ENCODE data around the gene CYP2A7.
"Not testable (repeated sequence)": the region's sequence is repeated elsewhere in the genome, so short reads cannot be mapped to it uniquely, and the experiment has no call there.

CYP2A7 gene

DNA sequence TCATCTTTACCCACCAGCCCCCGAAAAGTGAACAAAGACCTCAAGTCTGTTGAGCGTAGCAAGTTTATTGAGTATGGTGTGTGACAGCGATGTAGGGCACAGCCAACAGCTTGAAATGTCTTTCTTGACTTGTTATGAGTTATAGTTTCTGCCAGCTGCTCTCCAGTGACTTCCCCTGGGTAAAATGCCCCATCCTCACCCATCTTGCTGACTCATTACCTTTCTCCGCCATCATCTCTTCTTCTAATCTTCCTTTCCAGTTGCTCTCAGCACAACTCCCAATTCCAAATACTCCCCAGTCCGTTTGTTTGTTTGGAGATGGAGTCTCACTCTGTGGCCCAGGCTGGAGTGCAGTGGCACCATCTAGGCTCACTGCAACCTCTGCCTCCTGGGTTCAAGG, 18.5 kb upstream of the CYP2A7 start:
- not testable (repeated sequence) for DNase-seq

DNA sequence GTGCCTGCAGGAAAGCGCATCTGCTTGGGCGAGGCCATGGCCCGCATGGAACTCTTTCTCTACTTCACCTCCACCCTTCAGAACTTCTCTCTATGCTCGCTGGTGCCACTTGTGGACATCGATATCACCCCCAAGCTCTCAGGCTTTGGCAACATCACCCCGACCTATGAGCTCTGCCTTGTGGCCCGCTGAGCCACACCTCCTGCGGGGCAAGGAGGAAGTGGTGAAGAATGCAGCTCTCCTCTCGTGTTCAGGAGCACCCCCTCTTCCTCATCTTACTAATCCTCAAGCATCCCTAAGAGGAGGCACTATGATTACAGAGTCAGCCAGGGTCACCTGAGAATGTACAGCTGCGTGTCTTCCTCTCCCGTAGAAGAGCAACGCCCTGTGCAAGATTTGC, 17.9 kb upstream of the CYP2A7 start:
- not testable (repeated sequence) for DNase-seq

DNA sequence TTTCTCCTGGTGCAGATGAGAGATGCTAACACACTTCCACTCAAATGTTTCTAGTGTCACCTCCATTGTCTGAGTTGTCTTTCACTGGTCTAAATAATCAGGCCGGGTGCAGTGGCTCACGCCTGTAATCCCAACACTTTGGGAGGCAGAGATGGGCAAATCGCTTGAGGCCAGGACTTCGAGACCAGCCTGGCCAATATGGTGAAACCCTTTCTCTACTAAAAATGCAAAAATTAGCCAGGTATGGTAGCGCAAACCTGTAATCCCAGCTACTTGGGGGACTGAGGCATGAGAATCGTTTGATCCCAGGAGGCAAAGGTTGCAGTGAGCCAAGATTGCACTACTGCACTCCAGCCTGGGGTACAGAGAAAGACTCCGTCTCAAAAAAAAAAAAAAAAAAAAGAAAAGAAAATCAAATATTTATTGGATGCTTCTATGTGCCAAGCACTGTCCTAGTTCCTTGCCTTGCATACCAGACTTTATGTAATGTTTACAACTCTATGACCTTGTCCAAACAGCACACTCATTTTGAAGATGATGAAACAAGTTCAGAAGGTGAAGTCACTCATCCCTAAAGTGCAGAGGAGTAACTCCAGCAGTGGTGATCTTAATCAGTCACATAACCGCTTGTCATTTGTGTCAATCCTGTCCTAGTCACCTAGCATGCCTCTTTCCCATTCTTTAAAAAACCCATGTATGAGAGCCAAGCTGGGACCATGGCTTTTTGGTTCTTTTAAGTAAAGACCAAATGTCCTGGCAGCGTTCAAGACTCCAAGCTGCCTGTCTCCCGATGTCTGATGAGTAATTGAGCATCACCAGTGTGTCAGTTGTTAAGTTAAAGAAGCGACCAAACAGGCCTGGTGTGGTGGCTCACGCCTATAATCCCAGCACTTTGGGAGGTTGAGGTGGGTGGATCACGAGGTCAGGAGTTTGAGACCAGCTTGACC, 15.1 kb upstream of the CYP2A7 start:
- not testable (repeated sequence) for DNase-seq

DNA sequence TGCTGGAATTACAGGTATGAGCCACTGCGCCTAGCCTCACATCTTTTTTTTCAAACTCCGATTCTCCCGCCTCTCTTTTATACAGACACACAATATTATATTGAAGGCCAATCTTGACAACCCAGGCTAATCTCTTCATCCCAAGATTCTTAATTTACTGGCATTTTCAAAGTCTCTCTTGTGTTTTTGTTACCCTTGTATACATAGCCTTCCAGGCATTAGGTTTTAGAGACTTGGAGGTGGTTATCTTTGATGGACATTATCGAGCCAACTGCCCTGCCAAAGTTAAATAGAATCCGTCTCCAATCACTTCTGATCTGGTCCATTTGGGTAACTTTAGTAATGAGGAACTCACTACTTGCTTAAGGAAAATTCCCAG, 14.4 kb upstream of the CYP2A7 start:
- no peak for DNase-seq

DNA sequence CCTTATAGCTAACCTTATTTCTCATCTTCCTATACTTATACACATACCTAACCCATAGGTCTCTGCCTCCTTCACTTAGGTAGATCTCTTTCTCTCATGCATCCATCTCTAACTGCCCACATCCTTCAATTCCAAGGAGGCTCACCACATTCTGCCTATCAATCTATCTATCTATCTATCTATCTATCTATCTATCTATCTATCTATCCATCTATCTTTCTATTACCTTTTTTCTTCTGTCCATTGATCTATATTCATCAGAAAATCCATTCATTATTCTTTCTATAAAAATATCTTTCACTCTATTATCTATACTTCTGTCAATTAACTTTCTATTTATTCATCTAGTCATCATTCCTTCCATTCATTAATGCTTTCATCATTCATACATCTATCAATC, 11.1 kb upstream of the CYP2A7 start:
- no peak for DNase-seq

DNA sequence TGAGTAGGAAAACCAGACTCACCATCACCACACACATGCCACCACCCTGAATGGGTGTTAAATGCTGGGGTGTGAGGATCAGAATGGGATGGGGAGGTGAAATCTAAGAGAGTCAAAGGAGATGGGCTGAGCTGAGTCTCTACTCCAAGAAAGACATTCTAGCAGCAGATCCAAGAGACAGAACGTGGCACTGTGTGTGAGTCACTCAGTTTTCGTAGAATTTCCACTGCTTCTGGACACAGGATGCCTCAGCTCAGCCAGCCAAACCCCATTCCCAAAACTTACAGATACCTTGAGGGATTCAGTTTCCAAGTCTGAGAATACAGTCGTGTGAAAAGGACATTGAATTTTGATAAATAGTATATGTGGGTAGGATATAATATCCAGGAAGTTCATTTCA, 7.3 kb upstream of the CYP2A7 start:
- no peak for DNase-seq

DNA sequence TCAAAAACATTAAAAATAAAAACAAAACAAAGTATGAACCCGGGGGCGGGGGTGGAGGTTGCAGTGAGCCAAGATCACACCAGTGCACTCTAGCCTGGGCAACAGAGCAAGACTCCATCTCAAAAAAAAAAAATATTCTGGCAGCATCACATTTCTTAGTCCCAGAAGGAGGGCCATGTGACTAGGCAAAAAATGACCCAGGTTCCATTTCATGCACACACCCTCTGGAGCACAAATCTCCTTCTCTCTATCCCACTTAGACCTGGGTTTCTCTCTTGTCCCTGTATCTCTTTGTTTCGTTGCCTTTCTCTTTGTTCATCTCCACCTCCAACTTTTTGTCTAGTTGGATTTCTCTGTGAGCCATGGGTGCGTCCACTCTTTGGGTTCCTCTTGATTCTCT, 6.2 kb upstream of the CYP2A7 start:
- no peak for DNase-seq

DNA sequence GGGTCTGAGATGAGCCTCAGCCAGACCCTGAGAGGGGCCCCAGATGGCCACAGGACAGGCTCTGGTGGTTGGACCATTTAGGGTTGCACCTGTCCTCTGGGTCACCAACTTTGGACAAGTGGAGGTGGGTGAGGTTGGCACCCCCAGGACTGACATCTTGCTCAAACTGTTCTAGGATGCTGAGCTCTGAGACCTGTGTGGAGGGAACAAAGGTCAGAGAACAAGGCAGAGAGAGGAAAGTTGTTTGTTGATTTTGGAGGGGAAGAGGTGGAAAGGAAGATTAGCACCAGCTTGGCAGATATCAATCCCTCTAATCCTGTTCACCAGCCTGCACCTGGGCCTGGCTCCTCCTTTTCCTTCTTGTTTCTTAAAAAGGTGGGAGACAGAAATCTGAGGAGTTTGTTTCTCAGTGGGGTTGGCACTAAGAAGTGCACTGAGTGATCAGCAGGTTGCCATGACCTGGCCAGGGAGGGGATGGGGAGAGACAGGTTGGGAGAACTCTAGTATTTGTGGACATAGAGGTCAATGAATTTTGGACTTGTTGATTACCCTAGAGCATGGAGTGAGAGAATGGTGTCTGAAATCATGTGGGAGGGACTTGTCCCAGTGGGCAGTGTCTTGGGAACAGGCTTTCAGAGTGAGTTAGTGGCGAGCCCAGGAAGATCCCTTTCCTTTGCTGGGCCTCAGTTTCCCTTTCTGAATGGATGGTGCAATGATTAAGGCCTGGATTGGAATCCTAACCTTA, 2.3 kb upstream of the CYP2A7 start:
- DNase-seq = not testable (repeated sequence)

DNA sequence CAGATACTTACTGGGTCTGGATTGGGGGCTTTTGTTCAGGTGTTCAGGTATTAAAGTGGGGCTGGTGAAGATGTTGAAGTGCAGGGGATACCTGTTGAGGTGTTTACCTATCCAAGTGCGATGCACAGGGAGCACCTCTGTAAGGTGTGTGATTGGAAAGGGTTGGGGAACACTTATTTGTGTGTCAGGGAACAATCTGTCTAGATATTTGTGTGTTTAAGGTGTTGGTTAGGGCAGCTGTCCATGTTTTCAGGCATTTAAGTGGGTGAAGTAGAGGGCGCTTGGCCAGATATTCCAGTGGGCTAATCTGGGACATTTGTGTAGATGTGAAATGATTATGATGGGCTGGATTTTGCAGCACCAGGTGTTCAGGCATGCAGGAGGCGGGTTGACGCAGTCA, 2.7 kb downstream of the CYP2A7 start:
- not testable (repeated sequence) for DNase-seq

DNA sequence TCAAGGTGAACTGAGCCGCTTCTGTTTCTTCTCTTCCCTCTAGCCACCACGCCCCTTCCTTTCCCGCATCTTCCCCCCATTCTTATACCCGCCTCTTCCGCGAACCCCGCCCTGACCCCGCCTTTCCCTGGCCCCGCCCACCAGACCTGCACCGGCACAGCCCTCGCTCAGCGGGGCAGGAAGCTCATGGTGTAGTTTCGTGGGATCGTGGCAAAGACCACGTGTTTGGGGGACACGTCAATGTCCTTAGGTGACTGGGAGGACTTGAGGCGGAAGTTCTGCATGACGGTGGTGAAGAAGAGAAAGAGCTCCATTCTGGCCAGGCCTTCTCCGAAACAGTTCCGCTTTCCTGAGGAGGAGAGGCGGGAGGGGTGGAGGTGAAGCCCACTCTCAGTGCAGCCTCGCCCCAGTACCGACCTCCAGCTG, 6.5 kb downstream of the CYP2A7 start:
- DNase-seq = peak in 6 of 56 donors; percentile 1 to 14 (median 4)

DNA sequence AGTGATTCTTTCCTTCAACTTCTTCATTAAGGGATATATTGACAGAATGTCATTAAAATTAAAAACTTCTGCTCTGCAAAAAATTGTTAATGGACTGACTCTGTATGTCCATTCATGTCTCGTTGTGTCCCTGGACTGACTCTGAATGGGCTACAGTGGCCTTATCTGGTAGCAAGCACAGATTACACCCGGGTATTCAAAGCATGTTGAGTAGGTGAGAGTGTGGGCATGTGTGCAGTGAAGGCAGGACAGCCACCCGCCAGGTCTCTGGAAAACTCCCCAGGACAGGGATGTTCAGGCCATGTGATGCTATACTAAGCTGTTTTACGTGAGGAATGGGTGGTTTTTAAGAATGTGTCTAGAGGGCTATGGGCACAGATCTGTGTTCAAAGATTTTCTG, 7.2 kb downstream of the CYP2A7 start:
- DNase-seq = not testable (repeated sequence)

DNA sequence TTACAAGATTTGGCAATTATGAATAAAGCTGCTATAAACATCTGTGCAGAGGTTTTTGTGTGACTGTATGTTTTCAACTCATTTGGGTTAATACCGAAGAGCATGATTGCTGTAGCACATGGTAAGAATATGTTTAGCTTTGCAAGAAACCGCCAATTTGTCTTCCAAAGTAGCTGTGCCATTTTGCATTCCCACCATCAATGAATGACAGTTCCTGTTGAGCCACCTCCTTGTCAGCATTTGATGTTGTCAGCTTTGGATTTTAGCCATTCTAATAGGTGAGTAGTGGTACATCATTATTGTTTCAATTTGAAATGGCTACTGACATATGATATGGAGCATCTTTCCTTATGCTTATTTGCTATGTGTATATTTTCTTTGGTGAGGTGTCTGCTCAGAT, 8.2 kb downstream of the CYP2A7 start:
- DNase-seq = not testable (repeated sequence)

DNA sequence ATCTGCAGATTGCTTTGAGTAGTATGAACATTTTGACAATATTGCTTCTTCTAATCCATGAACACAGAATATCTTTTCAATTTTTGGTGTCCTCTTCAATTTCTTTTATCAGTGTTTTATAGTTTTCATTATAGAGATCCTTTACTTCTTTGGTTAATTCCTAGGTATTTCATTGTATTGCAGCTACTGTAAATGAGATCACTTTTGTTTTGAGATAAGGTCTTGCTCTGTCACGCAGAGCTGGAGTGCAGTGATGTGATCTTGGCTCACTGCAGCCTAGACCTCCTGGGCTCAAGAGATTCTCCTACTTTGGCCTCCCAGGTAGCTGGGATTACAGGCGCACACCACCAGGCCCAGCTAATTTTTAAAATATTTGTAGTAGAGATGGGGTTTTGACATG, 9.8 kb downstream of the CYP2A7 start:
- DNase-seq = no peak

DNA sequence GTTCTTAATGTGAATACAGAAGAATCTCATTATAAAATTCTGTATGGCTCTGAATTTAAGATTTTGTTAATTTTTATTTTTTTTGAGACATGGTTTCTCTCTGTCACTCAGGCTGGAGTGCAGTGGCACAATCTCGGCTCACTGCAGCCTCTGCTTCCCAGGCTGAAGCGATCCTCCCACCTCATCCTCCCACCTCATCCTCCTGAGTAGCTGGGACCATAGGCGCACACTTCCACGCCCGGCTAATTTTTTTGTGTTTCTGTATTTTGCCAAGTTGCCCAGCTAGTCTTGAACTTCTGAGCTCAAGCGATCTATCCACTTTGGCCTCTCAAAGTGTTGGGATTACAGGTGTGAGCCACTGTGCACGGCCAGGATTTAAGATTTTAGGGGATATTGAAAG, 14.3 kb downstream of the CYP2A7 start:
- no peak for DNase-seq

DNA sequence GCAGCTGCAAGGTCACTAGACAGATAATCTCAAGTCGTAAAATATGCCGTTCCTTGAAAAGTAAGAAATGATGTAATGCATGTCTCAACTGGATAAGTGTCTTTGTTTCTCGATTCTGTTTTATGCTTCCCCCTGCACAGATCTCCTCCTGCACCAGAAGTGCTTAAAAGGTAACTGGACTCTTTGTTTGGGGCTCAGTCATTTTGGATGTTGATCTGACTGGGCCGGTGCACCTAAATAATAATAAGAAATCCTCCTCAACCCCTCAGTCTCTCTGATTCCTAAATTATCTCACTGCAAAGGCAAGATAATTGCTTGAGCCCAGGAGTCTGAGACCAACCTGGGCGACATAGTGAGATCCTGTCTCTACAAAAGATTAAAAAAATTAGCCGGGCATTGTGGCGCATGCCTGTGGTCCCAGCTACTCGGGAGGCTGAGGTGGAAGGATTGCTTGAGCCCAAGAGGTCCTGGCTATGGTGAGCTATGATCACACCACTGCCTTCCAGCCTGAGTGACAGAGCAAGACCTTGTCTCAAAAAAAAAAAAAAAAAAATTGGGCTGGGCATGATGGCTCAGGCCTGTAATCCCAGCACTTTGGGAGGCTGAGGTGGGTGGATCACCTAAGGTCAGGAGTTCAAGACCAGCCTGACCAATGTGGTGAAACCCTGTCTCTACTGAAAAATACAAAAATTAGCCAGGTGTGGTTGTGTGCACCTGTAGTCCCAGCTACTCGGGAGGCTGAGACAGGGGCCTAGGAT, 17.1 kb downstream of the CYP2A7 start:
- not testable (repeated sequence) for DNase-seq

DNA sequence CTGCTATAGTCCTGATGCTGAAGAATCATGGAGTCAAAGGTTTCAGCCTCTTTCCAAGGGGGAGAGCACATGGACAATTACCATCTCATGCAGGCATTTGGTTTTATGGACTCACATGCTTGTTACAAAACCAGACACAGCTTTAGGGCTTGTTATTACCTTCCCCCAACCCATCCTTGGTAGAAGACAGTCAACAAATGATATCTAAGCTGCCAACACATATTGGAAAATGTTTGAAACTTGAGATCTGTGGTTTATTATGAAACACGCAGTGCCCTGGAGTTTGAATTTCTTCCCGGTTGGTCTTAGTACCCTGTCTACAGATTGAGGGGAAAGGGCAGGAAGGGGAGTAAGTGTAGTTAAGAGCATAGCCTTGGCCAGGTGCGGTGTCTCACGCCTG, 19.2 kb downstream of the CYP2A7 start:
- no peak for DNase-seq

DNA sequence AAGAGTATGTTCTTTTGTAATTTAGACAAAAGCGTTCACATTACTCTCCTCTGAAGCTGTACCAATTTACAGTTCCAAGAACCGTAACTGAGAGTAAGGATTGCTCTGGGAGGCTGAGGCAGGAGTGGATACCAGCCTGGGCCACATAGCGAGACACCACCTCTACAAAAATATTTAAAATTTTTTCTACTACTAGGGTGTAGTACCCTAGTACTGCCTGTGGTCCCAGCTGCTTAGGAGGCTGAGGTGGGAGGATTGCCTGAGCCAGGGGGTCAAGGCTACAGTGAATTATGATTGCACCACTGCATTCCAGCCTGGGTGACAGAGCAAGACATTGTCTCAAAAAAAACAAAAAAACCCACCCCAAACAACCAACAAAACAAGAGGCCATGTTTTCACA, 19.7 kb downstream of the CYP2A7 start:
- DNase-seq = no peak

DNA sequence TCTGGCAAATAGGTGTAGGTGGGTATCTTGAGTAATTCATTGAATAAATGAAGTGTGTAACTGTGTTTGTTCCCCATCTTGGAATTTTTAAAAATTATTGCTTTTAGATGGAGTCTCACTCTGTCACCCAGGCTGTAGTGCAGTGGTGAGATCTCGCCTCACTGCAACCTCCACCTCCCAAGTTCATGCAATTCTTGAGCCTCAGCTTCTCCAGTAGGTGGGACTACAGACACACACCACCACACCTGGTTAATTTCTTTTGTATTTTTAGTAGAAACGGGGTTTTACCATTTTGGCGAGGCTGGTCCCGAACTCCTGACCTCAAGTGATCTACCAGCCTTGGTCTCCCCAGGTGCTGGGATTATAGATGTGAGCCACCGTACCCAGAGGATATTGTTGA, 23.9 kb downstream of the CYP2A7 start:
- no peak for DNase-seq

DNA sequence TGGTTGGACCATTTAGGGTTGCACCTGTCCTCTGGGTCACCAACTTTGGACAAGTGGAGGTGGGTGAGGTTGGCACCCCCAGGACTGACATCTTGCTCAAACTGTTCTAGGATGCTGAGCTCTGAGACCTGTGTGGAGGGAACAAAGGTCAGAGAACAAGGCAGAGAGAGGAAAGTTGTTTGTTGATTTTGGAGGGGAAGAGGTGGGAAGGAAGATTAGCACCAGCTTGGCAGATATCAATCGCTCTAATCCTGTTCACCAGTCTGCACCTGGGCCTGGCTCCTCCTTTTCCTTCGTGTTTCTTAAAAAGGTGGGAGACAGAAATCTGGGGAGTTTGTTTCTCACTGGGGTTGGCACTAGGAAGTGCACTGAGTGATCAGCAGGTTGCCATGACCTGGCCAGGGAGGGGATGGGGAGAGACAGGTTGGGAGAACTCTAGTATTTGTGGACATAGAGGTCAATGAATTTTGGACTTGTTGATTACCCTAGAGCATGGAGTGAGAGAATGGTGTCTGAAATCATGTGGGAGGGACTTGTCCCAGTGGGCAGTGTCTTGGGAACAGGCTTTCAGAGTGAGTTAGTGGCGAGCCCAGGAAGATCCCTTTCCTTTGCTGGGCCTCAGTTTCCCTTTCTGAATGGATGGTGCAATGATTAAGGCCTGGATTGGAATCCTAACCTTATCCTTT, 29.4 kb downstream of the CYP2A7 start:
- DNase-seq = not testable (repeated sequence)

DNA sequence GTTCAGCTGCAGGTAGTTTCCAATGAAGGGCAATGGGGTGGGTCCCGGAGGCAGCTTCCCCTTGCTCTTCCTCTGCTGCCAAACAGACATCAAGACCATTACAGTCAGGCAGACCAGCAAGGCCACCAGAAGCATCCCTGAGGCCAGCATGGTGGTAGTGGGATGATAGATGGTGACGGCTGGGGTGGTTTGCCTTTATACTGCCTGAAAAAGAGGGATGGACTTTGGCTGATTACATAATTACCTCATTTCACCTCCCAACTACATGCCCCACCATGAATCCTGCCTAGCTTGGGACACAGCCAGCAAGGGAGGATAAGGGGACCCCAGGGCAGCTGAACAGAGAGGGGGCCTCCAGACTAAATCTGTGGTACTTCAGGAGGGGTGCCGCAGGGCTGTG, 31.8 kb downstream of the CYP2A7 start, which contains the start of gene CYP2A6:
Gene CYP2A6, minus strand, starts transcription at position 171 of the 400 bp plus-strand sequence. Its CDS starts 21 bp downstream, at position 150.
- DNase-seq = not testable (repeated sequence)

DNA sequence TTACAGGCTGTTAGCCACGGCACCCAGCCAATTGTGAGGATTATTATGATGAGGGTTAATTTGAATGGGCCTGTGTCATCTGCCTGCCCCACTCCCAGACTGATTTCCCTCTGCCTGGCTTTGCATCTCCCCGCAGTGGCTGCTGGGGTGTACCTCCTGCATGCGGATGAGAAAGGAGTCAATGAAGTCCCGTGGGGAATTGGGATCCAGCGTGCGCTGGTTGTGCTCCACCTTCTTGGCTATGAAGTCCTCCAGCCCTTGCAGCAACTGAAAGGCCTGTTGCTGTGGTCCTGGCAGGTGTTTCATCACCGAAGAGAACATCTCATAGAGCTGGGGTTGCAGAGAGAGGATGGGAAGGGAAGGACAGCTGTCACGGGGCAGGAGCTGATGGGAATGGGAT, 35.3 kb downstream of the CYP2A7 start:
- DNase-seq = not testable (repeated sequence)

Data from nucleus accumbens (tissue), 56 donors.